Spleen (tissue), 7 donors: Measurements from ENCODE around the gene ARHGAP19.

ENCODE experiments used
- CTCF ChIP-seq, 11 experiments: fragments of 200-600 bp in 7 of 11; fragments of 450-650 bp in 4 of 11; sonication (generic) in 4 of 11; IDR thresholded peaks in 8 of 11; conservative IDR thresholded peaks in 3 of 11; 1 replicate in 7 of 11; 2 replicates in 4 of 11; pipeline versions ENCODE4 v1.4.0 to v1.8.0; 2016 to 2021; ENCODE audit warnings: antibody characterized with exemption in 11 of 11, inconsistent platforms in 4 of 11, mild to moderate bottlenecking in 1 of 11
- POLR2A ChIP-seq, 3 donors: fragments of 450-650 bp; IDR thresholded peaks; one replicate each; pipeline ENCODE4 v1.5.1; 2017; ENCODE audit warnings: antibody characterized with exemption in 3 of 3, mild to moderate bottlenecking in 1 of 3
- donor health status: DM: no; HTN: no; CAD: no; lungs with moderate emphysema.
- donor health status: DM: no; HTN: no; CAD: no.
- donor health status: DM: no; HTN: no; CAD: no.

GRCh38 chr10:97207756-97208346, 84.6 kb downstream of the ARHGAP19 start:
- TF ChIP-seq CTCF (IDR thresholded peaks at IDR 0.05 in 8 of 11, conservative IDR thresholded peaks at IDR 0.05 in 3 of 11) (no peak), POLR2A (IDR thresholded peaks at IDR 0.05) (no peak)
